GM21717 (cell line): Measurements from ENCODE around the gene FRMD8.
A peak's percentile ranks its signal among the peaks of the same experiment; 100 is the strongest.

Experiments used
- ATAC-seq: cut with Tn5 transposase; IDR thresholded peaks from one replicate; pipeline ENCODE4 v1.9.1; 2021; ENCODE audit warnings: mild to moderate bottlenecking, moderate library complexity; ENCODE audit not compliant: unreplicated experiment

Gene FRMD8

DNA sequence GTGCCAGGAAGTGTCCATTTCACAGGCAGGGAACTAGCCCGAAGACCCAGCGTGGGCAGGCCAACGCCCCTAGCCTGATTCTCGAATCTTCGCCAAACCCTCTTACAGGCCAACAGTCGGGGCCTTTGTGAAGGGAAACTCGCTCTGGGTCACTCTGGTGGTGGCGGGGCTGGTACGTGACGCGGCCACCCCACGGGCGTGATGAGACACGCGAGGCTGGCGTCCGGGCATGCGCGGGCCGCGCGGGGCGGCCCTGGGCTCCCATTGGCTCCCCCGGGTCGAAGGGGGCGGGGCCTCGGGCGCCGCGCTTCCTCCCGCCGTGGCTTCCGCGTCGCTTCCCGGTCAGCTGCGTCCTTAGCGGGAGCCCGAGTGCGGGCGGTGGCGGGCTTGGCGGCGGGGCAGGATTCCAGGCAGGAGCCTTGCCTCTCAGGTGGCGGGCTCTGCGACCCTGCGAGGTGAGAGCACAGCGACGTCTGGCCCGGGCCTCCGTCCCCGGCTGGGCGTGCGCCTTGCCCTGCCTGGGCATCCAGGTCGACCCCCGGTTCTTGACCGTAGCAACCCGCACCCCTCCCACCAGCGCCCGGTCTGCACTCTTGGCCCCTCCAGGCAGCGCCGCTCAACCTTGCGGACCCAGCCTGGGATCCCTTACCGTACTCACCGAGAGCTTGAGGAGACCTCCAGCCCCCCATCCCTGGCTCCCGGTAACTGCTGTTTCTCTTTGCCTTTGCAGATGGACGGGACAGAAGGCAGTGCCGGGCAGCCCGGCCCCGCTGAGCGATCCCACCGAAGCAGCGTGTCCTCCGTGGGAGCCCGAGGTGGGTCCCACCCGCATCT lies at the start of gene FRMD8:
Gene FRMD8 (plus strand): TSS at position 331 of the 834 bp plus-strand sequence. CDS start 400 bp downstream, at position 731.
- no peak for ATAC-seq

GRCh38 chr11:65338676-65339075 lies 47.8 kb upstream of the FRMD8 start:
- no peak for ATAC-seq

DNA sequence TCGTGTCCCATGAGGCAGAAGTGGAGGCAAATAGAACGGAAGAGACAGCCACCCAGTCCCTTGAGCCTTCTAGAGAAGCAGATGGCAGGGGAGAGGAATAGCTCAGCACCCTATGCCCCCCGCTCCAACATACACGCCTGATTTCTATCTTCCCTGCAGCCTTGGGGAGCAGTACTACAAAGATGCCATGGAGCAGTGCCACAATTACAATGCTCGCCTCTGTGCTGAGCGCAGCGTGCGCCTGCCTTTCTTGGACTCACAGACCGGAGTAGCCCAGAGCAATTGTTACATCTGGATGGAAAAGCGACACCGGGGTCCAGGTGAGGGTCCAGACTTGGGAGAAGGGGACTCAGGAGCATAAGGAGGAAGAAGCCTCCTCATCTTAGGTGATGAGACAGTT lies 46.2 kb upstream of the FRMD8 start:
- ATAC-seq: no peak

DNA sequence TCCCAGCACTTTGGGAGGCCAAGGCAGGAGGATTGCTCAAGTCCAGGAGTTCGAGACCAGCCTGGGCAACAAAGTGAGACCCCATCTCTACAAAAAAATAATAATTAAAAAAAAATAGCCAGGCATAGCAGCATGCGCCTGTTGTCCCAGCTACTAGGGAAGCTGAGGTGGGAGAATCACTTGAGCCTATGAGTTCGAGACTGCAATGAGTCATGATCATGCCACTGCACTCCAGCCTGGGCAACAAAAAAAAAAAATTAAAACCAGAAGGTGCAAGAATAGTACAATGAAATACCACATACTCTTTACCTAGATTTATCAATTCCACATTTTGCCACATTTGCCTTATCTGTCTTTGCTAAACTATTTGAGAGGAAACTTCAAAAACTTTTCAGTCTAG lies 44.6 kb upstream of the FRMD8 start:
- ATAC-seq: no peak

- no peak for ATAC-seq
These were observed 34.9 kb upstream of the FRMD8 start for GRCh38 chr11:65351511-65351910.

GRCh38 chr11:65352783-65353182 lies 33.7 kb upstream of the FRMD8 start:
- ATAC-seq: no peak

- no peak for ATAC-seq
These were observed 33.1 kb upstream of the FRMD8 start for GRCh38 chr11:65353376-65353775.

DNA sequence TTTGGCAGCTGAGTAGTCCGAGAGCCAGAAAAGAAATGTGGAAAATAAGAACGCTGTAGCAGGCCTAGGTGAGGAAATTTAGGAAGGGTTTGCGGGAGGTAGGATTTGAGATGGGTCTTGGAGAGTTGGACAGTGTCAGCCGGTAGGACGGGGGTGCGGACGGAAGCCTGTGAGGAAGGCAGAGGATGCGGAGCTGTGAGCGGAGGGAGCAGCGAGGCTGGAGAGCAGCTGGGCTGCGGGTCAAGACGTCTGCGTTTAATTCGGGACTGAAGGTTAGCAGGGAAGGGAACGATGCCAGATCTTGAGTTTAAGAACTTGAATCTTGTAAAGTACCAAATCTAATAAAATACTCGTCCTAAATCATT lies 32.6 kb upstream of the FRMD8 start:
- ATAC-seq: no peak

- ATAC-seq: peak; percentile 71
These were observed 32.0 kb upstream of the FRMD8 start, which contains the start of gene TIGD3 for GRCh38 chr11:65354265-65355012. TSS of gene TIGD3 (plus strand) at chr11:65354751. CDS start at chr11:65355809, 1,058 bp downstream.

GRCh38 chr11:65355013-65355775 lies 31.2 kb upstream of the FRMD8 start:
- peak; percentile 11 for ATAC-seq

GRCh38 chr11:65355776-65356393 lies 30.6 kb upstream of the FRMD8 start:
- ATAC-seq: no peak

DNA sequence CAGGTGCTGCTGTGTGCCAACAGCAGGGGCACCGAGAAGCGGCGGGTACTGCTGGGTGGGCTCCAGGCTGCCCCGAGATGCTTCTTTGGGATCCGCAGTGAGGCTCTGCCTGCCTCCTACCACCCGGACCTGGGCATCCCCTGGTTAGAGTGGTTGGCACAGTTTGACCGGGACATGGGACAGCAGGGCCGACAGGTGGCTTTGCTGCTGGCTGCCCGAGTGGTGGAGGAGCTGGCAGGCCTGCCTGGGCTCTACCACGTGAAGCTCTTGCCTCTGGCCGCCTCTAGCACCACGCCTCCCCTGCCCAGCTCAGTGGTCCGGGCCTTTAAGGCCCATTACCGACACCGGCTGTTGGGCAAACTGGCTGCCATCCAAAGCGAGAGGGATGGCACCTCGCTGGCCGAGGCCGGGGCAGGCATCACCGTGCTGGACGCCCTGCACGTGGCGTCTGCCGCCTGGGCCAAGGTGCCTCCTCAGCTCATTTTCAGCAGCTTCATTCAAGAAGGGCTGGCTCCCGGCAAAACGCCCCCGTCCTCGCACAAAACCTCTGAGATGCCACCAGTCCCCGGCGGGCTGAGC lies 30.0 kb upstream of the FRMD8 start:
- ATAC-seq: no peak

- no peak for ATAC-seq
These were observed 28.5 kb upstream of the FRMD8 start for GRCh38 chr11:65357856-65358356.

GRCh38 chr11:65362320-65362931 lies 24.0 kb upstream of the FRMD8 start:
- ATAC-seq: no peak

DNA sequence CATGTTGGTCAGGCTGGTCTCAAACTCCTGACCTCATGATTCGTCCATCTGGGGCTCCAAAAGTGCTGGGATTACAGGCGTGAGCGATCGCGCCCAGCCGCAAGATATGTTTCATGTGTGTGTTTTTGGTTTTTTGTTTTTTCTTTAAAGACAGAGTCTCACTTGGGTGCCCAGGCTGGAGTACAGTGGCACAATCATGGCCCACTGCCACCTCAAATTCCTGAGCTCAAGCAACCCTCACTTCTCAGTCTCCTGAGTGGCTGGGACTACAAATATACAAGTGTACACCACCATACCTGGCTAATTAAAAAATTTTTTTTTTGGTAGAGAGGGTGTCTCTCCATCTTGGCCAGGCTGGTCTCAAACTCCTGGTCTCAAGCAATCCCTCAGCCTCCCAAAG lies 23.5 kb upstream of the FRMD8 start:
- ATAC-seq: no peak

DNA sequence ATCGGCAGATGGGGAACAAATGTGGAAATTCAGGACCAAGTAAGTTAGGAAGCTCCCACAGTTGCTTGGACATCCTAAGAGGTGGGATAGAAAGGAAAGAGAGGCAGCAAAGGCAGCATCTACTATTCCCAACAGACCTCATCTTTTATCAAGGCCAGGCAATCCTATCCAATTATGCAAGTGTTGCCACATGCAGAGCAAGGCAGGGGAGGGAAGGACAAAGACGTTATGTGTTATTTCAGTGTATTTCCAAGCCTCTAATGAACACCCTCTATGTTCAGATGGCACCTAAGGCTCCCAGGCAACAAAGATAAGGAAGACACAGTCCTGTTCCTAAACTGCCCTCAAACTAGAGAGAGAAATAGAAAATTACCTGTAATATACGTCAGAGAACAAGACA lies 22.7 kb upstream of the FRMD8 start:
- no peak for ATAC-seq

DNA sequence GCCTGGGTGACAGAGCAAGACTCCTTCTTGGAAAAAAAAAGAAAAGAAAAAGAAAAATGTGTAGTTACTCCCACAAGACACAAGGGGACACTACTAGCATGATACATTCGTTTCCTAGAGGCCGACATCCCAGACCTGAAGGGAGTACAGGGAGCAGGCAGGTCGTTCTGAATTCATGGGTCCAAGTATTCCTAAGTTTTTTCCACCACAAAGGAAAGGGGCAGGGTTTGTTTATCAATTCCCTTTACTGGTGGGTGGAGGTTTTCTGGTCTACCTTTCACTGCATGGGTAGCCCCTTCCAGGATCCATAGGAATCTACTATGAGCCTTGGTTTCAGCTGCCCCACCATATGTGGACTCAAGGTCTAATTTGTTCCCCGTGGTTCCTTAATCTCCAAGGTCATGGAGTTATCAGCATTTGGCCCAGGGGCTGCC lies 20.1 kb upstream of the FRMD8 start:
- ATAC-seq: no peak

GRCh38 chr11:65370659-65371049 lies 15.8 kb upstream of the FRMD8 start:
- no peak for ATAC-seq

DNA sequence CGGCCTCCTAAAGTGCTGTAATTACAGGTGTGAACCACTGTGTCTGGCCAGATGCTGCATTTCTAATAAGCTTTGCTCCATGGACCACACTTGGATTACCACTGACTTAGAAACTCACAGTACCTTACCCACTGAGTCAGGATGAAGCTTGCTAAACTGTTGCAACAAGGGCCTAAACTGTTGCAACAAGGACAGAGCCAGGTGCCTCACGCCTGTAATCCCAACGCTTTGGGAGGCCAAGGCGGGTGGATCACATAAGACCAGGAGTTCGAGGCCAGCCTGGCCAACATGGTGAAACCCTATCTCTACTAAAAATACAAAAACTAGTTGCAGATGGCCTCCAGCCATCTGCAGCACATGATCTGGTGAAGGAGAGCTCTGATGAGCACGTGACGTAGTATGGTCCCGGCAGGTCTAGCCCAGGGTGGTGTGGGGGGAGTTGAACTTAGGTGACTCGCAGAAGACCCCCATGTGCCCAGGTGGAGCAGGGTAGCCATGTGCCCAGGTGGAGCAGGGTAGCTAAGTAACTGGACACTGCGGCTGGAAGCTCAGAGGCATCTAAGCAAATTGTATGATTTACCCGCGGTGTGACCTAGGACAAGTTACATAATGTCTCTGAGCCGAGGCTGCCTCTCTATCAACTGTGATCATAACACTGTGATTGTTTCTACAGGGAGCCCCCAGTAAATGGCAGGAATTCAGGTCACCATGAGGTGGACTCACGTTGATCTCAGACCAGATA lies 12.4 kb upstream of the FRMD8 start:
- ATAC-seq: no peak
